PFSK-1 (cell line): ENCODE measurements around the gene NPL.

ENCODE experiments used
- FOXP2 ChIP-seq: optimal IDR thresholded peaks from 2 replicates; pipeline ENCODE3; 2011; ENCODE audit warnings: borderline replicate concordance, control low read depth, inconsistent platforms; ENCODE audit not compliant: insufficient read depth; ENCODE audit errors: extremely low read length, extremely low read depth
- POLR2AphosphoS5 ChIP-seq: IDR thresholded peaks from 2 replicates; pipeline ENCODE4 v1.6.1; 2012; ENCODE audit warnings: low read depth, mild to moderate bottlenecking, control low read depth, low read length, moderate library complexity
- REST ChIP-seq, 2 experiments: IDR thresholded peaks; 2 replicates each; pipeline versions ENCODE4 v1.6.1 to v1.8.0; 2011 to 2012; ENCODE audit warnings: low read depth in 2 of 2, low read length in 2 of 2, control low read depth in 1 of 2, inconsistent platforms in 1 of 2, mild to moderate bottlenecking in 1 of 2, moderate library complexity in 1 of 2; ENCODE audit not compliant: insufficient read depth in 1 of 2
- SIN3A ChIP-seq: IDR thresholded peaks from 2 replicates; pipeline ENCODE4 v1.6.1; 2012; ENCODE audit warnings: mild to moderate bottlenecking, low read length, moderate library complexity, borderline replicate concordance; ENCODE audit not compliant: insufficient read depth
- TAF1 ChIP-seq: IDR thresholded peaks from 2 replicates; pipeline ENCODE4 v1.6.1; 2012; ENCODE audit warnings: low read length, control low read depth, borderline replicate concordance; ENCODE audit not compliant: insufficient read depth

Gene NPL

DNA sequence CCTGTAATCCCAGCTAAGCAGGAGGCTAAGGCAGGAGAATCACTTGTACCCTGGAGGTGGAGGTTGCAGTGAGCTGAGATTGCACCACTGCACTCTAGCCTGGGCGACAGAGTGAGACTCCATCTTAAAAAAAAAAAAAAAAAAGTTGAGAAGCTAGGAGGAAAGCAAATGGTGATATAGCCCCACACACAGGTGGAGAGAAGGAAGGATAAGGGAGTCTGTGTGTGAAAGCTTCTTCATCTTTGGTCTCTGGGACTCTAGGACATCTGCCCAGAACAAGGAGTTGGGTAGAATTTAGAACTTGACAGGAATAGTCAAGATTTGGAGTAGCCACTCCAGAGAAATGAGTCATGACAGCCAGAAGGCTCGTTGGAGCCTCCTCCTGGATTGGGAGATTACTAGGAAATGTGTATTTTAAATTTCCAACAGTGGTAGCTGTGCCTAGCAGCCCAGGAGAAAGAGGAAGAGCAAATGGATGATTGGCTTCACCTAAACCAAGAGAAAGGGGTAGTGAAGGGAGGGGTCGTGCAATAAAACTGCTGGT, 19.9 kb downstream of the NPL start:
- TF ChIP-seq FOXP2 = no peak
- no peak for TF ChIP-seq REST (IDR thresholded peaks at IDR 0.05; ENCODE audit: insufficient read depth in 1 of 2, low read depth in 2 of 2, low read length in 2 of 2)
- TF ChIP-seq TAF1 = no peak

DNA sequence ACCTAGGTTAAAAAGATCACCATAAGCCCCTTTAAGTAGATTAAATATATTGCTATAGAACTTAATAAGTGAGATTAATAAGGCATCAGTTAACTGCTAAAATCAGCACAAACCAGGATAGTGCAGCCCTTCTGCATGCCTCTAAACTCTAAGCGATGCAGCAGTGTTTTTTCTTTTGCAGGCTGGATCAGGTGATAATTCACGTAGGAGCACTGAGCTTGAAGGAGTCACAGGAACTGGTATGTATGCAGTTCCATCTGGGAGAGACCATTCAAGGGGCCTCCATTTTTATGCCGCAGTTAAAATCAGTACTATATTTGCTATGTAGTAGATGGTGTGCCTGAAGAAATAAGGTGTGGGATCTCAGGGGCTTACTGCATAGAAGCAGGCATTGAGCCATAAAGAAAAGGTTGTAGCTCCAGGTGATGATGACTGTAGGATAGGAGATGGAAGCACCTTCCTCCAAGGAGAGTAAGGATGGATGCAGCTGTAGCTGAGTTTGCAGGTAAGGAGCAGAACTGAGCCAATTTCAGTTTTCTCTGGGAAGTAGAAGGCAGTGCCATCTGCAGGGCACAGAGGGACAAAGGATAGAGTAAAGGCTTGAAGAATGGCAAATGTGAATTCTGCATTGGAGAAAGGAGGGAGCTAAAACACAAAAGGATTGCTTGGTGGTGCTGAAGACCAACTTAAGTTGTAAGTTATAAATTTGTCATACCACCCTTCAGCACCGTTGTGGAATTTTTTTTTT, 22.6 kb downstream of the NPL start:
- TF ChIP-seq SIN3A (no peak), POLR2AphosphoS5 (no peak), REST (IDR thresholded peaks at IDR 0.05; ENCODE audit: insufficient read depth in 1 of 2, low read depth in 2 of 2, low read length in 2 of 2) (no peak), TAF1 (no peak), FOXP2 (no peak)

DNA sequence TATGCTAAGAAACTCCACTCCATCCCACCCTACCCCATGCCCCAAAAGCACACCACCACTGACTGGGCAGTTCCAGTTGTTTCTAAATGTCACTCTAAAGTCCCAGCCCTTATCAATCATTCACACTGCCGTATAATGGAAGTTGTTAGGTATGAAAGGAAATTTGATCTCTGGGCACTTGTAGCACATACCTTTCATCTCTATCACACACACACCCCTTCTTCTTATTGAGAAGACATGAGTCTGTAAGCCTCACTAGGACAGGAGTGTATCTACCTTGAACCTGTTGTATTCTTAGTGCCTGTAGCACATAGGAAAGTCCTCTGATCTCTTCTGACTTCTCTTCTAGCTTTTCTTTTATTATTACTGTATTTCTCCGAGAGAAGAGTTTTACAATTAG, 27.3 kb downstream of the NPL start:
- TF ChIP-seq FOXP2 = no peak
- TF ChIP-seq POLR2AphosphoS5 = no peak
- TF ChIP-seq SIN3A = no peak
- TF ChIP-seq TAF1 = no peak
- TF ChIP-seq REST (IDR thresholded peaks at IDR 0.05; ENCODE audit: insufficient read depth in 1 of 2, low read depth in 2 of 2, low read length in 2 of 2) = no peak

DNA sequence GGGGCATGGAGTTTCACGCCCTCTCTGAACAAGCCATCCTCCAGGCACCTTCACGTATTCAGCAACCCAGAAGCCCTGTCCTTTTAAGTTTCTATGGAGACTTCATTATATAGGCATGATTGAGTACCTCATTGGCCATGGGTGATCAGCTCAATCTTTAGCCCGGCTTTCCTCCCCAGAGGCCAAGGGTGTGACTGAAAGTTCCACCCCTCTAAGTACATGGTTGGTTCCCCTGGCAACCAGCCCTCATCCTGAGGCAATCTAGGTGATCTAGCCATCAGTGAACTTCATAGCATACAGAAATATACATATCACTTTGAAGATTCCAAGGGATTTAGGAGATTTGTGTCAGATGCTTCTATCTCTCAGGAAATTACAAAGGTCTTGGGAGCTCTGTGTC, 28.2 kb downstream of the NPL start:
- TF ChIP-seq POLR2AphosphoS5 = no peak
- TF ChIP-seq TAF1 = no peak
- TF ChIP-seq SIN3A = no peak
- no peak for TF ChIP-seq REST (IDR thresholded peaks at IDR 0.05; ENCODE audit: insufficient read depth in 1 of 2, low read depth in 2 of 2, low read length in 2 of 2)
- no peak for TF ChIP-seq FOXP2
